Hepatocyte (in vitro differentiated cells): ENCODE data around the gene SRGAP2C. TPM values are rescaled to one million over a fixed set of nuclear protein-coding genes. Genes with fewer than 3 reads are reported as not detected.
"Not testable (repeated sequence)": the region's sequence is repeated elsewhere in the genome, so short reads cannot be mapped to it uniquely, and the experiment has no call there.

Experiments used
- DNase-seq: peaks from one replicate; pipeline ENCODE4 v3.0.0-alpha.2; 2016; ENCODE audit warnings: low spot score
- H2AFZ ChIP-seq: fragments of 200-600 bp; sonication (generic); 2 replicates; pipeline ENCODE4 v1.6.0; 2016; ENCODE audit warnings: antibody characterized with exemption, mild to moderate bottlenecking
- H3K27ac ChIP-seq: fragments of 200-600 bp; sonication (generic); 2 replicates; pipeline ENCODE4 v1.5.1; 2016; ENCODE audit warnings: mild to moderate bottlenecking
- H3K27me3 ChIP-seq: fragments of 200-600 bp; sonication (generic); 2 replicates; pipeline ENCODE4 v1.6.1; 2016
- H3K36me3 ChIP-seq: fragments of 200-600 bp; sonication (generic); replicated peaks from 2 replicates; pipeline ENCODE4 v1.5.1; 2016; ENCODE audit warnings: low read depth; ENCODE audit not compliant: insufficient read depth
- H3K4me1 ChIP-seq: fragments of 200-600 bp; sonication (generic); 2 replicates; pipeline ENCODE4 v1.5.1; 2016; ENCODE audit warnings: mild to moderate bottlenecking, moderate library complexity; ENCODE audit not compliant: insufficient read depth
- H3K4me2 ChIP-seq: fragments of 200-600 bp; sonication (generic); 2 replicates; pipeline ENCODE4 v1.6.0; 2016
- H3K4me3 ChIP-seq: fragments of 200-600 bp; sonication (generic); 2 replicates; pipeline ENCODE4 v1.5.1; 2016; ENCODE audit warnings: mild to moderate bottlenecking
- H3K79me2 ChIP-seq: fragments of 200-600 bp; sonication (generic); 2 replicates; pipeline ENCODE4 v1.6.0; 2017; ENCODE audit warnings: mild to moderate bottlenecking
- H3K9me2 ChIP-seq: fragments of 200-600 bp; sonication (generic); replicated peaks from 2 replicates; pipeline ENCODE4 v1.6.0; 2017; ENCODE audit warnings: mild to moderate bottlenecking; ENCODE audit not compliant: insufficient read depth
- H3K9me3 ChIP-seq: fragments of 200-600 bp; sonication (generic); 2 replicates; pipeline ENCODE4 v1.5.1; 2016; ENCODE audit warnings: low read depth, mild to moderate bottlenecking
- H4K20me1 ChIP-seq: fragments of 200-600 bp; sonication (generic); 2 replicates; pipeline ENCODE4 v1.6.0; 2016; ENCODE audit warnings: mild to moderate bottlenecking; ENCODE audit not compliant: insufficient read depth, poor library complexity, severe bottlenecking
- WGBS: methylation state at CpG from one replicate; pipeline ENCODE4 v1.1.6; 2016; ENCODE audit warnings: low lambda C conversion rate; ENCODE audit errors: missing lambda C conversion rate; 5-methylcytosine and 5-hydroxymethylcytosine counted together
- polyA plus RNA-seq: library from polyadenylated mRNA; unstranded; fragments of >200 nt; fragmentation: Nextera tagmentation; extraction: Ambion mirVana; gene quantifications from 2 replicates; pipeline ENCODE4 v1.2.1, GENCODE V29; 2016
- total RNA-seq: library from RNA; depleted of rRNA; stranded (reverse); fragments of >200 nt; gene quantifications from 2 replicates; pipeline ENCODE4 v1.2.3, GENCODE V29; 2014

The SRGAP2C gene
- total and polyA plus RNA-seq, 2 experiments from 2014 or later, result 7.2 to 10.6 TPM

DNA sequence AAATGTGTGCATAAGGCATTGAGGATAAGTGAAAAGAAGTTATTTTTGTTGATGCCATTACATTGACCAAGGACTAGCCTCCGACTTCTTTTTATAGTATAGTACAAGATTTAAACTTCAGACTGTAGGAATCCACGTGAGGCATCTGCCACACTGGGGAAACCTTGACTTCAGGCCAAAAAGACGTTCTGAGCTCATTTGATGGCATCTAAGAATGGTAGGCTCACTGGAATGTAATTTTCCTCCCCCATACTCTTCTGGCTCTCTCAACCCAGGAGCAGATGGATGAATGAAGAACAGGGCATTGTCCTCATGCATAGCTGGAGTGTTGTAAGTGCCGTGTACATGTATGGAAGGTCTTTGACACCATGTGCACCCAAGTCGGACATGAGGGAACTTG, 194.0 kb downstream of the SRGAP2C start:
- WGBS, result 97% methylated on average over 5 of the region's 5 CpGs

GRCh38 chr1:121384754-121385153, 200.0 kb downstream of the SRGAP2C start:
- not testable (repeated sequence) for H3K9me3 ChIP-seq, H4K20me1 ChIP-seq, H3K36me3 ChIP-seq, H3K79me2 ChIP-seq, H3K27me3 ChIP-seq, H3K4me2 ChIP-seq, H3K27ac ChIP-seq, H3K4me1 ChIP-seq, H3K4me3 ChIP-seq, DNase-seq, H3K9me2 ChIP-seq, H2AFZ ChIP-seq
- 100% methylated on average over 3 of the region's 4 CpGs for WGBS

More for the DNA sequence above, 194.0 kb downstream of the SRGAP2C start:
- H3K9me2 ChIP-seq, H3K4me1 ChIP-seq, H3K27ac ChIP-seq, H2AFZ ChIP-seq, H3K9me3 ChIP-seq, DNase-seq, H3K4me2 ChIP-seq, H3K79me2 ChIP-seq, H3K27me3 ChIP-seq, H3K4me3 ChIP-seq, H4K20me1 ChIP-seq, H3K36me3 ChIP-seq: not testable (repeated sequence)

DNA sequence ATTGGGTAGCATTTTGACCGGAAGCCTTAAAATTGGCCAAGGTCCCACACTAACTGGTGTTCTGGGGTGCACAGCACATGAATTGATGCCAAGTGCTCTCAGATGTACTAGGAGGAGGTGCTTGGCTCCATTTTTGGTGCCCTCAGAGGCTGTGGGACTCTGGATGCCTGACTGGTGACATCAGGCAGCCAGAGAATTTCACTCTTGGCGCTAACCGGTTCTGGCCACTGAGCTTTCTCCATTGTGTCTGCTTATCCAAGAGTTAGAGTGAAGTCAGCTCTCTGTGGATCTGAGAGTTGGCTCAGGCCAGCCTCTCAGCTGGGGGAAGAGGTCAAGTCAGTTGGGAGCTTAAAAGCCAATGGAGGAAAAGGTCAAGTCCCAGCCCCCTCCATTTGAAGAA, 200.4 kb downstream of the SRGAP2C start:
- H2AFZ ChIP-seq, H3K9me2 ChIP-seq, H3K79me2 ChIP-seq, H3K36me3 ChIP-seq, H3K27ac ChIP-seq, H4K20me1 ChIP-seq, H3K27me3 ChIP-seq, H3K4me2 ChIP-seq, DNase-seq, H3K4me1 ChIP-seq, H3K9me3 ChIP-seq, H3K4me3 ChIP-seq: not testable (repeated sequence)
- WGBS, result no CpG with 5 or more reads among the region's 3 CpGs

GRCh38 chr1:121385563-121386288, 201.0 kb downstream of the SRGAP2C start:
- not testable (repeated sequence) for H3K9me3 ChIP-seq, H3K79me2 ChIP-seq
- 96% methylated on average over 2 of the region's 8 CpGs for WGBS

GRCh38 chr1:121386319-121386948, 201.7 kb downstream of the SRGAP2C start:
- not testable (repeated sequence) for H3K4me3 ChIP-seq, H3K4me2 ChIP-seq, H3K27ac ChIP-seq, H3K9me2 ChIP-seq, H2AFZ ChIP-seq, H3K27me3 ChIP-seq, H3K36me3 ChIP-seq, H4K20me1 ChIP-seq, H3K9me3 ChIP-seq, H3K4me1 ChIP-seq, DNase-seq, H3K79me2 ChIP-seq
- no CpG with 5 or more reads among the region's 8 CpGs for WGBS

More at GRCh38 chr1:121385563-121386288, 201.0 kb downstream of the SRGAP2C start:
- H2AFZ ChIP-seq, H3K4me1 ChIP-seq, H3K9me2 ChIP-seq, H3K27ac ChIP-seq, H3K4me2 ChIP-seq, DNase-seq, H4K20me1 ChIP-seq, H3K4me3 ChIP-seq, H3K27me3 ChIP-seq, H3K36me3 ChIP-seq: not testable (repeated sequence)

GRCh38 chr1:121389895-121390560, 205.3 kb downstream of the SRGAP2C start:
- DNase-seq, H2AFZ ChIP-seq, H4K20me1 ChIP-seq, H3K36me3 ChIP-seq, H3K4me3 ChIP-seq, H3K79me2 ChIP-seq, H3K27ac ChIP-seq, H3K4me2 ChIP-seq, H3K9me2 ChIP-seq, H3K27me3 ChIP-seq, H3K4me1 ChIP-seq, H3K9me3 ChIP-seq: not testable (repeated sequence)
- no CpG with 5 or more reads among the region's 3 CpGs for WGBS

DNA sequence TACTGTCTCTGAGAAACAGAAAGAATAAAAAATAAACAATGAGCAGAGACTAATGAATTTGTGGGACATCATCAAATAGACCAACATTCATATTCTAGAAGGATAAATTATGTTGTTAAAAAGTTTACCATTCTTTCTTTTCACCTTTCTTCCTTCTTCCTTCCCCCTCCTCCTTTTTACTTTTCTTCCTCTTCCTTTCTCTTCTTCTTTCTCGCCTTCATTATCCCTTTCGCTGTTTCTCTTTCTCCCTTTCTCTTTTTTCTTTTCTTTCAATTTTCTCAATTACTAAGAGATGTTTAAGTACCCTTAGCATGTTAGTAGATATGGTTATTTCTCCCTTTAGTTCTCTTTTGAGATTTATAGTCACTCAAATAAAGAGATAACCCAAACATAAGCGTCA, 207.4 kb downstream of the SRGAP2C start:
- H3K4me3 ChIP-seq, result not testable (repeated sequence)

More for the DNA sequence above, 207.4 kb downstream of the SRGAP2C start:
- H3K79me2 ChIP-seq, DNase-seq, H3K9me2 ChIP-seq, H3K9me3 ChIP-seq, H4K20me1 ChIP-seq, H3K27ac ChIP-seq, H2AFZ ChIP-seq, H3K36me3 ChIP-seq, H3K27me3 ChIP-seq, H3K4me1 ChIP-seq, H3K4me2 ChIP-seq: not testable (repeated sequence)
- WGBS, result 90% methylated on average over 3 of the region's 3 CpGs
